K562 (cell line): ENCODE data around the gene MRPL3. TPM values are rescaled to one million over a fixed set of nuclear protein-coding genes. Genes with fewer than 3 reads are reported as not detected.

Experiments
- ATAC-seq: fragments of 200-7000 bp; cut with Tn5 transposase; 3 replicates; pipeline ENCODE4 v1.9.1; 2020; ENCODE audit warnings: moderate library complexity
- BruUV-seq: library from RNA; stranded (reverse); fragments of 400-500 nt; replicated peaks from 2 replicates; lab custom pipeline; 2021; lab: Mats Ljungman, UMichigan
- CTCF ChIA-PET: fragments of 300-600 bp; formaldehyde crosslinking; extraction: SDS; loops from one replicate; lab custom pipeline; 2021; ENCODE audit warnings: low intra/inter-chr PET ratio; lab: Yijun Ruan, JAX
- POLR2A ChIA-PET: fragments of 300-600, 350-650 bp; sonication (Branson Sonifier 250); formaldehyde crosslinking; extraction: SDS; loops from one replicate; lab custom pipeline; 2021; ENCODE audit warnings: antibody characterized with exemption, inconsistent platforms; lab: Yijun Ruan, JAX
- DNase-seq, 4 experiments: peaks; one replicate each; pipeline versions ENCODE4 v3.0.0 to v3.0.0-alpha.2; 2011 to 2018; ENCODE audit warnings: low spot score in 3 of 4, mixed read lengths in 3 of 4; ENCODE audit errors: extremely low read depth in 1 of 4
- FAIRE-seq: peaks from 2 replicates; lab custom pipeline; 2011; peaks lifted over from hg19 to GRCh38; lab: Jason Lieb, UNC
- H2AFZ ChIP-seq: 2 replicates; pipeline ENCODE4 v1.6.0; 2011; ENCODE audit warnings: low read depth, low read length, control low read depth, inconsistent platforms
- H3K27ac ChIP-seq: fragments of 200-600 bp; 3 replicates; pipeline ENCODE4 v1.8.0; 2011; ENCODE audit warnings: low read depth, mild to moderate bottlenecking, control low read depth, inconsistent platforms, low read length, moderate library complexity, mixed read lengths; ENCODE audit errors: extremely low read depth
- H3K27me3 ChIP-seq, 2 experiments: fragments of 300-600 bp in 1 of 2; 2 replicates in 1 of 2; 3 replicates in 1 of 2; pipeline versions ENCODE4 v1.6.0 to v1.8.0; 2011; ENCODE audit warnings: inconsistent platforms in 2 of 2, low read length in 2 of 2, mild to moderate bottlenecking in 1 of 2, mixed read lengths in 1 of 2, moderate library complexity in 1 of 2; ENCODE audit not compliant: control insufficient read depth in 2 of 2, insufficient read depth in 2 of 2
- H3K36me3 ChIP-seq: fragments of 300-600 bp; 3 replicates; pipeline ENCODE4 v1.8.0; 2011; ENCODE audit warnings: mild to moderate bottlenecking, low read length, inconsistent platforms; ENCODE audit not compliant: control insufficient read depth, insufficient read depth
- H3K4me1 ChIP-seq, 2 experiments: fragments of 200-600 bp in 1 of 2; replicated peaks in 1 of 2; 2 replicates in 1 of 2; 3 replicates in 1 of 2; pipeline versions ENCODE4 v1.5.1 to v1.8.0; 2011; ENCODE audit warnings: inconsistent platforms in 2 of 2, low read length in 2 of 2, mild to moderate bottlenecking in 1 of 2, mixed read lengths in 1 of 2, moderate library complexity in 1 of 2; ENCODE audit not compliant: control insufficient read depth in 2 of 2, insufficient read depth in 2 of 2
- H3K4me2 ChIP-seq: 2 replicates; pipeline ENCODE4 v1.6.1; 2011; ENCODE audit warnings: low read length, control low read depth, inconsistent platforms, mixed read lengths; ENCODE audit not compliant: insufficient read depth
- H3K4me3 ChIP-seq: fragments of 200-600 bp; sonication (generic), shearing (Covaris generic); 2 replicates; pipeline ENCODE4 v1.5.1; 2016; ENCODE audit warnings: control low read depth, inconsistent platforms
- H3K79me2 ChIP-seq: fragments of 200-600 bp; 3 replicates; pipeline ENCODE4 v1.8.0; 2011; ENCODE audit warnings: low read length, inconsistent platforms; ENCODE audit not compliant: control insufficient read depth, insufficient read depth
- H3K9ac ChIP-seq, 2 experiments: 2 replicates each; pipeline versions ENCODE4 v1.6.0 to v1.6.1; 2011; ENCODE audit warnings: low read depth in 2 of 2, low read length in 2 of 2, control low read depth in 1 of 2, inconsistent platforms in 1 of 2, mild to moderate bottlenecking in 1 of 2, mixed read lengths in 1 of 2; ENCODE audit not compliant: insufficient read depth in 1 of 2
- H3K9me1 ChIP-seq: one replicate; pipeline ENCODE4 v1.6.0; 2011; ENCODE audit warnings: inconsistent platforms, mild to moderate bottlenecking, low read length, moderate library complexity; ENCODE audit not compliant: control insufficient read depth, insufficient read depth
- H3K9me3 ChIP-seq: replicated peaks from 2 replicates; pipeline ENCODE4 v1.5.1; 2011; ENCODE audit warnings: low read depth, low read length, inconsistent platforms; ENCODE audit not compliant: control insufficient read depth, insufficient read depth
- H4K20me1 ChIP-seq: replicated peaks from 2 replicates; pipeline ENCODE4 v1.6.1; 2011; ENCODE audit warnings: low read length, inconsistent platforms, mixed read lengths; ENCODE audit not compliant: control insufficient read depth, insufficient read depth
- CXXC5 ChIP-seq: fragments of 250-450 bp; sonication (Bioruptor Pico); IDR thresholded peaks from 2 replicates; pipeline ENCODE4 v1.8.0; 2022; ENCODE audit warnings: inconsistent platforms, mild to moderate bottlenecking, moderate library complexity
- E2F8 ChIP-seq: fragments of 450-650 bp; IDR thresholded peaks from 2 replicates; pipeline ENCODE4 v1.7.1; 2018; ENCODE audit warnings: mild to moderate bottlenecking, low read depth; ENCODE audit not compliant: partially characterized antibody
- EZH2 ChIP-seq: IDR thresholded peaks from 2 replicates; pipeline ENCODE4 v1.6.1; 2012; ENCODE audit warnings: low read depth, mild to moderate bottlenecking, inconsistent platforms, low read length, borderline replicate concordance
- GABPA ChIP-seq: fragments of 200-800 bp; sonication (Bioruptor generic); conservative IDR thresholded peaks from 2 replicates; pipeline ENCODE4 v1.6.1; 2016; ENCODE audit warnings: low read depth, missing genetic modification characterization, missing compliant biosample characterization
- HCFC1 ChIP-seq: IDR thresholded peaks from 2 replicates; pipeline ENCODE4 v1.6.1; 2012; ENCODE audit warnings: low read depth, low read length, improper control_type of control experiment
- KDM1A ChIP-seq, 2 experiments: fragments of 450-650 bp; IDR thresholded peaks; 2 replicates each; pipeline ENCODE4 v1.6.1; 2016; ENCODE audit warnings: mild to moderate bottlenecking in 2 of 2
- KDM2B ChIP-seq: fragments of 250-450 bp; sonication (Bioruptor Pico); IDR thresholded peaks from 2 replicates; pipeline ENCODE4 v1.8.0; 2021; ENCODE audit warnings: mild to moderate bottlenecking, moderate library complexity
- MTA1 ChIP-seq: fragments of 450-650 bp; IDR thresholded peaks from 2 replicates; pipeline ENCODE4 v1.6.1; 2017; ENCODE audit warnings: borderline replicate concordance
- NFATC3 ChIP-seq: fragments of 450-650 bp; IDR thresholded peaks from 2 replicates; pipeline ENCODE4 v1.6.1; 2017; ENCODE audit warnings: mild to moderate bottlenecking
- NR1H2 ChIP-seq: sonication (generic); formaldehyde crosslinking; IDR thresholded peaks from 2 replicates; pipeline ENCODE4 v1.4.0; 2020; ENCODE audit warnings: mild to moderate bottlenecking, missing genetic modification reagents
- RBBP5 ChIP-seq: fragments of 200-600 bp; sonication (generic); IDR thresholded peaks from 2 replicates; pipeline ENCODE4 v1.6.1; 2012; ENCODE audit warnings: borderline replicate concordance, mild to moderate bottlenecking, low read length, control low read depth, inconsistent platforms; ENCODE audit not compliant: insufficient read depth, poor library complexity, severe bottlenecking
- STAT5A ChIP-seq: IDR thresholded peaks from 2 replicates; pipeline ENCODE4 v1.6.1; 2012; ENCODE audit warnings: low read length, inconsistent platforms, borderline replicate concordance
- TEAD2 ChIP-seq: fragments of 450-650 bp; IDR thresholded peaks from 2 replicates; pipeline ENCODE4 v1.6.1; 2016; ENCODE audit warnings: missing genetic modification characterization, control low read depth, missing compliant biosample characterization
- ZNF174 ChIP-seq: fragments of 250-450 bp; sonication (Bioruptor Pico); IDR thresholded peaks from 2 replicates; pipeline ENCODE4 v1.4.0; 2020; ENCODE audit warnings: mild to moderate bottlenecking
- ZNF175 ChIP-seq: fragments of 200-800 bp; sonication (Bioruptor generic); IDR thresholded peaks from 2 replicates; pipeline ENCODE4 v1.6.1; 2016; ENCODE audit warnings: low read depth, mild to moderate bottlenecking, missing genetic modification characterization, missing compliant biosample characterization
- ZNF282 ChIP-seq: sonication (generic); formaldehyde crosslinking; IDR thresholded peaks from 2 replicates; pipeline ENCODE4 v1.8.1; 2023; ENCODE audit warnings: missing genetic modification reagents
- ZNF3 ChIP-seq: fragments of 250-450 bp; sonication (Bioruptor Pico); IDR thresholded peaks from 2 replicates; pipeline ENCODE4 v1.5.0; 2021; ENCODE audit warnings: mild to moderate bottlenecking, moderate library complexity
- ZNF507 ChIP-seq: conservative IDR thresholded peaks from 2 replicates; pipeline ENCODE4 v1.6.1; 2017; ENCODE audit warnings: missing genetic modification characterization, missing compliant biosample characterization
- ZNF76 ChIP-seq: fragments of 250-450 bp; sonication (Bioruptor Pico); IDR thresholded peaks from 2 replicates; pipeline ENCODE4 v1.4.0; 2020; ENCODE audit warnings: mild to moderate bottlenecking, moderate library complexity, borderline replicate concordance
- in situ Hi-C: fragments of 300-500 bp; cut with MboI; formaldehyde crosslinking; loops from 4 replicates; pipeline ENCODE4 v1.15.0; 2018; ENCODE audit warnings: inconsistent platforms, mixed read lengths
- intact Hi-C: fragments of 100-400 bp; cut with micrococcal nuclease; formaldehyde crosslinking; loops from 2 replicates; pipeline ENCODE4 v1.14.2; 2022
- polyA plus RNA-seq, 8 experiments: library from polyadenylated mRNA; depleted of rRNA in 4 of 8; stranded (reverse) in 5 of 8; unstranded in 3 of 8; fragments of >200 nt; fragmentation: Nextera tagmentation in 2 of 8; fragmentation: Illumina TruSeq in 1 of 8; extraction: Ambion mirVana in 2 of 8; extraction: Trizol in 1 of 8; gene quantifications; 2 replicates each; pipeline versions ENCODE4 v1.2.1 to v1.2.3, GENCODE V29; 2011 to 2014; ENCODE audit warnings: inconsistent platforms in 1 of 8, missing spikeins in 1 of 8
- total RNA-seq, 7 experiments: library from RNA; depleted of rRNA in 6 of 7; stranded (reverse); fragments of >200 nt in 6 of 7; fragmentation: Illumina TruSeq in 2 of 7; extraction: Trizol in 2 of 7; gene quantifications; 2 replicates each; pipeline versions ENCODE4 v1.2.1 to v1.2.3, GENCODE V29; 2011 to 2021; ENCODE audit warnings: low replicate concordance in 1 of 7

MRPL3 gene
- total and polyA plus RNA-seq, 9 of the 15 experiments (the other 6 are each of a cell fraction or from before 2014, with no cell fraction given), result 81.7 to 340 (median 190) TPM

- Histone ChIP-seq H2AFZ (no peak overlapping the region), H4K20me1 (no peaks in the 10 kb centered on the region), H3K27me3 (no peaks in the 10 kb centered on the region), H3K79me2 (no peaks in the 10 kb centered on the region), H3K4me3 (no peak overlapping the region), H3K4me1 (no peaks in the 10 kb centered on the region), H3K9ac (no peak overlapping the region), H3K4me2 (no peak overlapping the region), H3K27ac (no peak overlapping the region), H3K9me3 (no peaks in the 10 kb centered on the region), H3K36me3 (peaks cover under 1% of the 10 kb centered on the region; the same call in 1 of the 3 replicates), H3K9me1 (no peaks in the 10 kb centered on the region)
- POLR2A ChIA-PET, result no interaction called here
- TF ChIP-seq ZNF174 (CRISPR knock-in tag) (no peak), STAT5A (no peak), CXXC5 (CRISPR knock-in tag) (no peak), MTA1 (no peak), E2F8 (no peak), HCFC1 (no peak), ZNF76 (CRISPR knock-in tag) (no peak), EZH2 (no peak), KDM2B (CRISPR knock-in tag) (no peak), KDM1A (IDR thresholded peaks at IDR 0.05) (no peak), TEAD2 (tag) (no peak), NFATC3 (no peak), GABPA (tag) (no peak), ZNF507 (tag) (no peak), ZNF3 (no peak), NR1H2 (CRISPR knock-in tag) (no peak), ZNF175 (no peak), ZNF282 (CRISPR knock-in tag) (no peak), RBBP5 (no peak)
- DNase-seq (no peak), FAIRE-seq (no peak), ATAC-seq (no peak)
- in situ Hi-C loops (no loop called here), intact Hi-C loops (no loop called here)
- CTCF ChIA-PET, result no interaction called here
- no TSS peak for BruUV-seq
Observed at GRCh38 chr3:131454501-131454900, 48.3 kb downstream of the MRPL3 start.
